ENCODE measurements around the gene SLC1A4.

DNA sequence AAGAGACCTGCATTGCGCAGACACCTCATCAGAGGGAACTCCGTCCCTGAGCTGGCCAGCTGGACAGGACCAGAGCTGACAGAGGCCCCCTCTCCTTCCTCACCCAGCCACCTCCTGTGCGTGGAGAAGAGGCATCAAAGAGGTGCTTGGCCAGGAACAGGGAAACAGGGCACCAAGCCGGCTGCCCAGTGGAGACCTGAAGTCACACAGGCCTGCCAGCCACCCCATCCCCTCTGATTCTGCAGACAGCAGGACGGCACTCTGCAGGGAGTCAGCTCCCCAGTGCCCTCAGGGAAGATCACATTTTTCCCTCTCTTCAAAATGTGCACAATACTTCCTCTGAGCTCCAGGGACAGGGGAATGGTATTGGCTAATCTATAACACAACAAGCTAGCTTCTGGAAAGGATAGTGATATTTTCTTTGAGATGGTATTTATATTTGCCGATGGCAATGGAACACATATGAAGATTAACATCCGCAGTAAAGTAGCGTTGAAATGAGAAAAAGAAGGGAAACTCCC, 30.5 kb downstream of the SLC1A4 start:
- TF ChIP-seq, protein P1, sequence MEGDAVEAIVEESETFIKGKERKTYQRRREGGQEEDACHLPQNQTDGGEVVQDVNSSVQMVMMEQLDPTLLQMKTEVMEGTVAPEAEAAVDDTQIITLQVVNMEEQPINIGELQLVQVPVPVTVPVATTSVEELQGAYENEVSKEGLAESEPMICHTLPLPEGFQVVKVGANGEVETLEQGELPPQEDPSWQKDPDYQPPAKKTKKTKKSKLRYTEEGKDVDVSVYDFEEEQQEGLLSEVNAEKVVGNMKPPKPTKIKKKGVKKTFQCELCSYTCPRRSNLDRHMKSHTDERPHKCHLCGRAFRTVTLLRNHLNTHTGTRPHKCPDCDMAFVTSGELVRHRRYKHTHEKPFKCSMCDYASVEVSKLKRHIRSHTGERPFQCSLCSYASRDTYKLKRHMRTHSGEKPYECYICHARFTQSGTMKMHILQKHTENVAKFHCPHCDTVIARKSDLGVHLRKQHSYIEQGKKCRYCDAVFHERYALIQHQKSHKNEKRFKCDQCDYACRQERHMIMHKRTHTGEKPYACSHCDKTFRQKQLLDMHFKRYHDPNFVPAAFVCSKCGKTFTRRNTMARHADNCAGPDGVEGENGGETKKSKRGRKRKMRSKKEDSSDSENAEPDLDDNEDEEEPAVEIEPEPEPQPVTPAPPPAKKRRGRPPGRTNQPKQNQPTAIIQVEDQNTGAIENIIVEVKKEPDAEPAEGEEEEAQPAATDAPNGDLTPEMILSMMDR (IDR thresholded peaks at IDR 0.05; ENCODE audit: insufficient read depth, low read depth, low read length): no peak
- no peak for TF ChIP-seq EZH2 (IDR thresholded peaks at IDR 0.05; ENCODE audit: insufficient read depth, low read length)
